HS-5 (cell line): ENCODE data around the gene METTL16.
"Not testable (repeated sequence)": the region's sequence is repeated elsewhere in the genome, so short reads cannot be mapped to it uniquely, and the experiment has no call there.

Experiments
- DNase-seq: peaks from one replicate; pipeline ENCODE4 v3.0.0-alpha.2; 2012; ENCODE audit warnings: low read depth

METTL16 gene

GRCh38 chr17:2450016-2450650 is 61.6 kb downstream of the METTL16 start:
- DNase-seq, result no peak

GRCh38 chr17:2449486-2449885 is 62.2 kb downstream of the METTL16 start:
- DNase-seq, result no peak

- not testable (repeated sequence) for DNase-seq
These were observed 64.2 kb downstream of the METTL16 start for GRCh38 chr17:2447479-2447878.

- no peak for DNase-seq
These were observed 66.0 kb downstream of the METTL16 start for GRCh38 chr17:2445638-2446037.

GRCh38 chr17:2444382-2444781 is 67.3 kb downstream of the METTL16 start:
- DNase-seq, result no peak

- DNase-seq, result no peak
These were observed 69.5 kb downstream of the METTL16 start for GRCh38 chr17:2442166-2442565.

- no peak for DNase-seq
These were observed 70.8 kb downstream of the METTL16 start for GRCh38 chr17:2440930-2441329.

GRCh38 chr17:2439997-2440396 is 71.7 kb downstream of the METTL16 start:
- DNase-seq, result peak; percentile 26

GRCh38 chr17:2438823-2439222 is 72.9 kb downstream of the METTL16 start:
- DNase-seq, result no peak

GRCh38 chr17:2436316-2436905 is 75.3 kb downstream of the METTL16 start:
- DNase-seq, result no peak

GRCh38 chr17:2435862-2436261 is 75.8 kb downstream of the METTL16 start:
- DNase-seq, result no peak

- DNase-seq, result no peak
These were observed 76.4 kb downstream of the METTL16 start for GRCh38 chr17:2435181-2435741.

- DNase-seq, result peak; percentile 33
These were observed 78.0 kb downstream of the METTL16 start for GRCh38 chr17:2433696-2434095.

GRCh38 chr17:2427910-2428309 is 83.8 kb downstream of the METTL16 start:
- DNase-seq, result no peak

- no peak for DNase-seq
These were observed 84.5 kb downstream of the METTL16 start for GRCh38 chr17:2427215-2427614.

- DNase-seq, result no peak
These were observed 88.4 kb downstream of the METTL16 start for GRCh38 chr17:2423271-2423670.

- no peak for DNase-seq
These were observed 90.2 kb downstream of the METTL16 start for GRCh38 chr17:2421315-2422147.

- DNase-seq, result no peak
These were observed 91.5 kb downstream of the METTL16 start for GRCh38 chr17:2420176-2420575.

GRCh38 chr17:2419486-2419885 is 92.2 kb downstream of the METTL16 start:
- no peak for DNase-seq

GRCh38 chr17:2418572-2418971 is 93.1 kb downstream of the METTL16 start:
- DNase-seq, result no peak

GRCh38 chr17:2416010-2416734 is 95.5 kb downstream of the METTL16 start:
- peak; percentile 64 for DNase-seq

GRCh38 chr17:2415081-2415480 is 96.6 kb downstream of the METTL16 start:
- DNase-seq, result no peak
